Prostate gland (tissue), 2 donors: ENCODE results near the gene E2F4.

Experiments used
- POLR2A ChIP-seq: fragments of 450-650 bp; IDR thresholded peaks from one replicate; pipeline ENCODE4 v1.6.1; 2016; ENCODE audit warnings: antibody characterized with exemption, mild to moderate bottlenecking
- POLR2AphosphoS5 ChIP-seq: sonication (generic); formaldehyde crosslinking; IDR thresholded peaks from one replicate; pipeline ENCODE4 v1.6.1; 2017; ENCODE audit warnings: antibody characterized with exemption
- TF ChIP-seq, protein P1 (sequence below), 4 experiments: fragments of 200-600 bp in 2 of 4; fragments of 450-650 bp in 2 of 4; sonication (generic) in 2 of 4; IDR thresholded peaks; 1 replicate in 3 of 4; 2 replicates in 1 of 4; pipeline ENCODE4 v1.5.1; 2016 to 2019; ENCODE audit warnings: antibody characterized with exemption in 4 of 4, mild to moderate bottlenecking in 2 of 4, moderate library complexity in 2 of 4

DNA sequence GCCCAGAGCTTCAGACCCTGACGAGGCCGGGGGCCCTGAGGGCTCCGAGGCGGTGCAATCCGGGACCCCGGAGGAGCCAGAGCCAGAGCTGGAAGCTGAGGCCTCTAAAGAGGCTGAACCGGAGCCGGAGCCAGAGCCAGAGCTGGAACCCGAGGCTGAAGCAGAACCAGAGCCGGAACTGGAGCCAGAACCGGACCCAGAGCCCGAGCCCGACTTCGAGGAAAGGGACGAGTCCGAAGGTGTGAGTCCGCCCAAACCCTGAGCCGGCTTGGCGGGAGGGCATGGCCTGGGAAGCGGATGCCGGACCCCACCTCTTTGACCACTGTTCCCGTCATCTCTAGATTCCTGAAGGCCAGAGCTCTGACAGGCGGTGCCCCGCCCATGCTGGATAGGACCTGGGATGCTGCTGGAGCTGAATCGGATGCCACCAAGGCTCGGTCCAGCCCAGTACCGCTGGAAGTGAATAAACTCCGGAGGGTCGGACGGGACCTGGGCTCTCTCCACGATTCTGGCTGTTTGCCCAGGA is 17.2 kb upstream of the E2F4 start:
- TF ChIP-seq, protein P1, sequence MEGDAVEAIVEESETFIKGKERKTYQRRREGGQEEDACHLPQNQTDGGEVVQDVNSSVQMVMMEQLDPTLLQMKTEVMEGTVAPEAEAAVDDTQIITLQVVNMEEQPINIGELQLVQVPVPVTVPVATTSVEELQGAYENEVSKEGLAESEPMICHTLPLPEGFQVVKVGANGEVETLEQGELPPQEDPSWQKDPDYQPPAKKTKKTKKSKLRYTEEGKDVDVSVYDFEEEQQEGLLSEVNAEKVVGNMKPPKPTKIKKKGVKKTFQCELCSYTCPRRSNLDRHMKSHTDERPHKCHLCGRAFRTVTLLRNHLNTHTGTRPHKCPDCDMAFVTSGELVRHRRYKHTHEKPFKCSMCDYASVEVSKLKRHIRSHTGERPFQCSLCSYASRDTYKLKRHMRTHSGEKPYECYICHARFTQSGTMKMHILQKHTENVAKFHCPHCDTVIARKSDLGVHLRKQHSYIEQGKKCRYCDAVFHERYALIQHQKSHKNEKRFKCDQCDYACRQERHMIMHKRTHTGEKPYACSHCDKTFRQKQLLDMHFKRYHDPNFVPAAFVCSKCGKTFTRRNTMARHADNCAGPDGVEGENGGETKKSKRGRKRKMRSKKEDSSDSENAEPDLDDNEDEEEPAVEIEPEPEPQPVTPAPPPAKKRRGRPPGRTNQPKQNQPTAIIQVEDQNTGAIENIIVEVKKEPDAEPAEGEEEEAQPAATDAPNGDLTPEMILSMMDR (IDR thresholded peaks at IDR 0.05), result no peak
- no peak for TF ChIP-seq POLR2AphosphoS5
- no peak for TF ChIP-seq POLR2A
